Hematopoietic multipotent progenitor cell treated with erythropoietin and hydrocortisone succinate and interleukin-3 and kit ligand, for 17 days (in vitro differentiated cells): ENCODE measurements around the gene CLSTN2.

ENCODE experiments used
- DNase-seq: peaks from one replicate; pipeline ENCODE4 v3.0.0-alpha.2; 2015; ENCODE audit warnings: low spot score

CLSTN2 gene

DNA sequence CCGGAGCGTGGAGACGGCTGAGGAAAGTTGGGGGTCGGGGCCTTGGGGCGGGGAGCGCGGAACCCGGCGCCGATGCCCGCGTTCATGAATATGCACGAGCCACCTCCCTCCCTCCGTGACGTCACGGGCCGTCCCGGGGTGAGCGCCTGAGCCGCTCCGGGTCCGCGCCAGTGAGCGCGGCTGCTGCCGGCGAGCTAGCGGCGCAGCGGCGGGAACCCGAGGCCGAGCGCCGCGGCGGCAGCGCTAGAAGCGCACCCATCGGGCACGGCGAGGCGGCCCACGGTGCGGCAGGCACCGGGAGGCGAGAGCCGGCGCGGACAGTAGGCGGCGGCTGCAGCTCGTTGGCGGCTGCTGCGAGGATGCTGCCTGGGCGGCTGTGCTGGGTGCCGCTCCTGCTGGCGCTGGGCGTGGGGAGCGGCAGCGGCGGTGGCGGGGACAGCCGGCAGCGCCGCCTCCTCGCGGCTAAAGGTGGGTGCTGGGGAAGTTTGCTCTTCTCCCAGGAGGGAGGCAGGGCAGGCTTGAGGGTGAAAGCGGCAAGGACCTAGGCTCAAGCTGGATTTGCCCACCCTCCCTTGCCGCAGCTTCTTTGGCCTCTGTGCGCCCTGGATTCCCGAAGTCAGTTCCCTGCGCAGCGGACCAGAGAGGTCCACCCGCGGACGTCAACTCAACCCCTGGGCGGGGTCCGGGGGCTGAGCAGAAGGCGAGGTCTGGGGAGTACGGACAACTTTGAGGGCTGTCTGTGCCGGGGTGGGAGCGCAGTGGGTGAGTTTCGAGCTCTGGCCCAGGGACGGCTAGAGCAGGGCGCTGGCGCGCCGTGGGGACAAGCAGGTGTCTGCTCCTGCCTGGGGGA is at the start of gene CLSTN2:
CLSTN2 (plus strand) TSS at position 170 of the 850 bp plus-strand sequence.
- DNase-seq: no peak

DNA sequence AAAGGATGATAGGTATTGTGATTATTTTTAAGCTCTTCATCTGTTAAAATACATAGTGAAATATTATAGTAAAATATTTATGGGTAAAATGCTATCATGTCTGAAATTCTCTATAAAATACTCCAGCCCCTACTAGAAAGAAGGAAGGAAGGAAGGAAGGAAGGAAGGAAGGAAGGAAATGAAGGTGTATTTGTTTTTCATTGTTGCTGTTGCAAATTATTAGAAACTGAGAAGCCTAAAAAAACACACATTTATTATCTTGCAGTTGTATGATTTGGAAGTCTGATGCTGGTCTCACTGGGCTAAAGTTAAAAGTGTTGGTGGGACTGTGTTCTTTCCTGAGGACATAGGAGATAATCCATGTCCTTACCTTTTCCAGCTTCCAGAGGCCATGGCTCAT is 47.6 kb upstream of the CLSTN2 start:
- DNase-seq: no peak

DNA sequence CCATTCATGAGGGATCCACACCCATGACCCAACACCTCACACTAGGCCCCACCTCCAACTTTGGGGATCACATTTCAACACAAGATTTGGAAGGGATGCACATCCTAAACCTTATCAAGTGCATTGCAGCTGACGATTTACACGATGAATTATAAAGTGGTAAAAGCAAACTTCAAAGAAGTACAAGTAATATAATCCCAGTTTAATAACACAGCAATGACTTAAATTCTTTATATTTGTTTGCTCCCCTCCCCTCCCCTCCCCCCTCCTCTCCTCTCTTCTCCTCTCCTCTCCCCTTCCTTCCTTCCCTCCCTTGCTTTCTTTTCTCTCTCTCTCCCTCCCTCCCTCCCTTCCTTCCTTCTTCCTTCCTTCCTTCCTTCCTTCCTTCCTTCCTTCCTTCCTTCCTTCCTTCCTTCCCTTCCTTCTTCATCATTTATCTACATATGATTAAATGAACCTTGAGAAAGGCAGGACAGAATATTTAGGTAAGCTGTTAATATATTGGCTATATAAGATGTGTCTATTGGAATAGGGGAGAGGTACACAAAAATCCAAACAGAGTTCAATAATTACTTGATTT is 46.3 kb upstream of the CLSTN2 start:
- no peak for DNase-seq

DNA sequence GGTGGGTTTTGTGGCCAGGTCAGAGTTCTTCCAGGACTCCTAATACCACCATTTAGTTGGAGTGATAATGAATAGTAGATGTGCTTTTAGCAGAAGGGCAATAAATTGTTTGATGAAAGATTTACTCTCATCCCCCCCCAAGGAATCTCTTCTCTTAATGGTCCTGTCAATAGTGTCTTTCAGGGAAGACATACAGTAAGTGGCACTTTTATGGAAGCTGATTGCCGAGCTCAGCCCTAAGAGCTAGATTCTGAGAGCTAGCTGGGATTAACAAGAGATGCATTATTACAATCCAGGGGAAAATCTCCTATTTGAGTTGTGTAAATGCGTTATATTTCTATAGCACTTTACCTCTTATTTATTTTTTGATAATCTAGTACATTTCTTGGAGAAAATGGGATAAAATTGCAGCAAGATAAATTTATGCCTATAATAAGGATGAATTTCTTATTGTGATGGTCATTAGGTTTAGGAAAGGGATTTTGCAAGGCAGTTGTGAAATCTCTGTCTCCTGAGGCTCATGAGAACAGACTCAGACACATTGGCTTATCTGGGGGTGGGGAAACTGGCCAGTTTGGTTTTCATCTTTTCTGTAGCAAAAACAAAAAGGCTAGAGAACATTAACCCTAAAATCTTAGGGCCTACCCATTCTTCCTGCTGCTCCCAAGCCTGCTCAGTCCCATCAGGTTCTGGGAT is 41.6 kb upstream of the CLSTN2 start:
- no peak for DNase-seq

DNA sequence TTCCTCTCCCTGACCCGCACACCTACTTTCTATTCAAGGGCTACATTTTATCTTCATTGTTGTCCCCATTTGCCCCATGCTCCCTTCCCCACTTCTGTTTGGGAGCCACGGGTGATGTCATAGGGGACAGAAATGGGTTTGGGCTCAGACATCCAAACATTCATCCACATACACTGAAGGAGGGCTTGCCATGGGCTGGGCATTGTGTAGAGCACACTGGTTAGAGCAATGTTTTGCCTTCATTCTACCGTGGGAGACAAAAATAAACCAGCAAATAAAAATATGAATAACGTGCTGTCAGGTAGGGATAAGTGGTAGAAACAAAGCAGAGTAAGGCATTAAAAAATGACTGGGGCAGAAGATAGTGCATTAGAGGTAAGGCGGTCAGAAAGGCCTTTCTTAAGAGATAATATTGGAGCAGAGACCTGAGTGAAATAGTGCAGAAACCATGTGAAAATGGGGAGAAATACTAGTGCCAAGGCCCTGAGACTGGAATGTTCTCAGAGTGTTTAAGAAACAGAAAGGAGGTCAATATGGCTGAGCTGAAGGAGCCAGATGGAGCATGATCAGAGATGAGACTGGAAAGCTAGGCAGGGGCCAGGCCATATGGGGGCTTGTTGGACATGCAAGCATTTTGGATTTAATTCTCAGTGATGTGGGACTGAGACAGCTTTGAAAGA is 40.9 kb upstream of the CLSTN2 start:
- no peak for DNase-seq

DNA sequence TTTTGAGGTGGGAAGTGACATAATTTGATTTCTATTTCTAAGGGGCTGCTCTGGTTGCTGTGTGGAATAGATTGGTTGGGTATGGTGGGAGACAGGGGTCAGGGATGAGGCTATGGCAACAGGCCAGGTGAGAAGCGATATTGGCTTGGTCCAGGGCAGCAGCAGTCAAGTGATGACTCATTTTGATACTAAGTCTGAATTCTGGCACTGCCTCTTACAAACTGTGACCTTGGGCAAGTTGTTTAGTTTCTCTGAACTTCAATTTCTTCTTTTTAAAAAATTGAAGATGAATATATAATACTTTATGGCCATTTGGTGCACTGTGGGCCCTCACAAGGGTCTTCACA is 40.4 kb upstream of the CLSTN2 start:
- DNase-seq: no peak

DNA sequence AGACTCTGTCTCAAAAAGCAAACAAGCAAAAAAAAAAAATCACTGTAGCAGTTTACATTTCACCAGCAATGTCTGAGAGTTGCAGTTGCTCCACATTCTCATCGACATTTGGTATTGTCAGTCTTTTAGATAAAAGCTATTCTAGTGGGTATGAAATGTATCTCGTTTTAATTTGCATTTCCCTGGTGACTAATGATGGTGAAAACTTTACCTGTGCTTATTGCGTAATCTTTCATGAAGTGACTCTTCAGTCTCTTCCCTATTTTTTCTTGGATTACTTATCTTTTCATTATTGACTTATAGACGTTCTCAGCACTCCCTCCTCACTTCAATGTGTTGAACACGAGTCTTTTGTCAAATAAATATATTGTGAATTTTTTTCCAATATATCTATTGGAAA is 37.2 kb upstream of the CLSTN2 start:
- DNase-seq: no peak

DNA sequence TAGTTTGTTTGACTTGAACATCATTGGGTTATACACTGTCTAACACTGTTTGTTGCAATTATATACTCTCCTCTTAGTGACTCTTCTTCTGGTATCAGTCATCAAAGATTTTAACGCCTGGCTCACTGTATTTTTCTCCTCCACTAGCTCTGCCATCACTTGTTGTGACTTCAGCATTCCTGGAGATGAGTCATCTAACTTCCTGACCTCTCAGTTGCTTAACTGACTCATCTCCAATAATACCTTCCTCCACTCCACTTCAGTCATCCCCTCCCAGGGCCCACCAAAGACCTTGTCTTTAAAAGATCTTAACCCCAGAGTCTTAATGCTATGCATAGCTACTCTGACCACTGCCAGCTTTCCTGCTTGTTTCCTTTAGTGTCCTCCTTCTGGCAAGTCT is 28.6 kb upstream of the CLSTN2 start:
- DNase-seq: no peak

DNA sequence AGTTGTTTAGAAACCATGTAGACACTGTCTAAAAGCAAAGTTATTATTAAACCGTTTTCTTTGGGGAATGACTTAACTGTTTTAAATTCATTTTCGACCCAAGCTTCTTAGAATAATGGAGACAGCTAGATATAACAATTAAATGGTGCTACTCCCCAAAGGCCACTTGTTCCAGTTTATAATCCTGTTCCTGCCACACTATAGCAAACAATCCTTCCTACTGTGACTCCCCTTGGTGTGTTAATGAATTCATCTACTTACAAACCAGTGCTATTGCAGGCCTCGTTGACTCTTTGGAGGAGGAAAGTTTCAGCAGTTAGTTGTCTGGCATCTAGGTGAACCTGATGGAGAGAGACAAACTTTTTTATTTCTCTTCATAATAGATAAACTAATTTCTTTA is 25.2 kb upstream of the CLSTN2 start:
- no peak for DNase-seq

DNA sequence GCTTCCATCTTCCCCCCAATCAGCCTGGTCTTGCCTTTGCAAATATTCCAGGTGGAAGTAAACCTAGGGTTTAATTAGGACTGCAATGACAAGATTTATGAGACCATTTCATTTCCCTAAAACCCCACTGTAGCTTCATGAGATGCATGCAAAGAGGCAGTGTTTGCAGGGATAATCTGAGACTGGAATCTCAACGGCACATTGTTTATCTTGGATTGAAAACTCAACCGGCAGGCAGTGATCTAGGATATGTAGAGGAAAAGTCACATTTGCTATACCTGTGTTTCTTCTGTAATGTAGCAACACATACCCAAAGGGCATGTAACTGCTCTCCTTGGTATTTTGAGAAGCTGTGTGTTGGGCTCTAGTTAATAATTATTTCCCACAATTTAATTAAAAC is 18.7 kb upstream of the CLSTN2 start:
- DNase-seq: no peak

DNA sequence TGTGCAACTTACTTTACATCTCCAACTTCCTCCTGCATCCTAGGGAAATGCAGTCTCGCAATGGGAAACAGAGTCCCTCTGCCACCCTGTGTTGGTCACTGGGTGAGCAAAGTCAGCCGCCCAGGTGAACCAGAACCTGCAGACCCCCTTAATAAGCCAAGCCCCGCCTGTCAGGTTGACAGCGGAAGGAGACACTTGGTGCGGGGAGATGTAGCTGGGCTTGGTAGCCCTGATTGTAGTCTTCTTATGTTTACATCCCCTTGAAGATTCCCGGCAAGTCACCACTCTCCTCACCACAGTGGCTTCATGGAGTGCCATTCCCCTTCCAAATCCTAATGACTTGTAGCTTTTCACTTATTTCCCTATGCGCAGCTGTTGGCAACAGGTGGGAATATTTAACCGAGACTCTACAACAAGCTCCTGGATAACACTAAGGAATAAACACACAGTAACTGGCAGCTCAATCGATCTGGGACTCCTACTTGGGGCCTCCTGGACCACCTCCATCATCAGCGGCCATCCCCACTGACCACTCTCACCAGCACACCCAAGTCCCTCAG is 17.7 kb upstream of the CLSTN2 start:
- no peak for DNase-seq

DNA sequence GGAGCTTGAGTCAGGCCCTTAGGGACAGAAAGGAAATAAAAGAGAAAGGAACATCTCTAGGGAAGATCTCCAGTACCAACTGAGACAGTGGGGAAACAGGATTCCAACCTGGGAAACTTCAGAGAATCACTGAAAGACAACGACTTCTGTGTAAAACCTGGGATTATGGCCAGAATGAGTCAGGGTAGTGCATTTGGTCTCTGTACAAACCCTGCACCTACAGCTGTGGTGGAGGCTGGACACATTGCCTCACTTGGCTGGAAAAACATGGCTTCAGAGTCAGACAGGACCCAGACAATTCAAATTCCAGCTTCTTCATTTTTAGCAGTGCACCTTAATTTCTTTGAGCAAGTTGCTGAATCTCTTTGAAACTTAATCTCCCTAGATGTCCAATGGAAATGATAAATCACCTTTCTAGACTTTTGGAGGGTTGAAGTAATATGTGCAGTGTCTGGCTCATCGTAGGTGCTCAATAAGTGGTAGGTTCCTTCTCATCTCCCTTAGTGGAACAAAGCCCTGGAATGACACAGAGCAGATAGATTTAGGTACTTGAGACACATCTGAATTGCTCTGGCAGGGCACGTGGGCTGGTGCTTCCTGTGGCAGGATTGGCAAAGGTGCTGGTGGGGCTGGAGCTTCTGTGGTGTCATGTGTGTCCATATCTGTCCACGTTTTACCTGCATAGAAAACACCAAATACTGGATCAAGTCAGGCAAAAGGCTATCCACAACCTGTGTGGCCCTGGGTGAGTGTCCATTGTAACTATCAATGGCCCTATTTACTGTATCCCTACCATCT is 6.1 kb upstream of the CLSTN2 start:
- no peak for DNase-seq

DNA sequence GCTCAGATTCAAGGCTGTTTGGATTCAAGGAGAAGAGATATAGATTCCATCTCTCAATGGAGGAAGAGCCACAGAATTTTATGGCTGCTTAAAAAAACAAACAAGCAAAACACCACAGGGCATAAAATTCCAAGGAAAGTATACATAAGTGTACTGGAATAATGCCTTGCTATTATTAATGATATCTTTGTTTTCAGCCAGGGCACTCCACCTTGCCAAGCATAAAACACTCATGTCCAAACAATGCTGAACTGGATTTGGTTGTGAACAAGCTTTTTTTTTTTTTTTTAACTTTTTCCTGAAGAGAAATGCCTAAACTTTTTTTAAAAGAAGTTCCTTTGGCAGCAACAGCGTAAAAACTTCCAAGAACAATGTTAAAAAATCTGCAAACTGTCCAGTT is 4.8 kb upstream of the CLSTN2 start:
- DNase-seq: no peak

DNA sequence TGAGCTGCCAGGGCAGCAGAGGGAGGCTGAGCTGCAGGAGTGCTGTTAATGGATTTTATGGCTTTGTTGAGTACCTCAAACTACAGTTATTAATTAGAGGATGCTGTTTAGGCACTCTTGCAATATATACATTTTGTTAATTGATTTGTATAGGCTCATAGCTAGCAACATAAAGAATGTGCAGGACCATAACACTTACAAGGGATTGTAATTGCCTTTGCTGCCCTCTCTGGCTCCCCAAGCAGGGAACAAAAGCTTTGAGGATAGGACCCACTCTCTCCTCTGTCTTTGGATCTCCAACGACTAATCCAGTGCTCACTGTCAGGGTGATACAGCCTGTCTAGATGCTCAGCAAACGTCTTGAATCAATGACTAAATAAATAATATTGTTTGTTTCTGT is 1.2 kb upstream of the CLSTN2 start:
- no peak for DNase-seq

DNA sequence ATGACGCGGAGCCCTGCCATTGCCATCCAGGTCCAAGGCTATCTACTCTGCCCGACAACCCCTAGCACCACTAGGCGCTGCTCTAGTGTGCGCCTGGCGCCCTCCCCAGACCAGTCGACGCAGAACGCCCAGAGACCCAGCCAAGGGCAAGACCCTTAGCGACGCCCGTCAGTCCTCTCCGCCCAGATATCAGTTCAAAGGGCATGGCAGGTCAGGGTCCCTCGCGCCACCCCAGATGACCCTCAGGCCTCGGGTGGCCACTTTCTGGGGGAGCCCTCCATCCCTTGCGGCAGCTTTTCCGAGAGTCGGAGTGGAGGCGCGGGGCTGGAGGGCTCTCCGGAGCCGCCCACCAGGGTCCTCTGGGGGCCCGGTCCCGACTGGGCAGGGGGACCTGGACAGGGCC is 371 bp upstream of the CLSTN2 start:
- no peak for DNase-seq

DNA sequence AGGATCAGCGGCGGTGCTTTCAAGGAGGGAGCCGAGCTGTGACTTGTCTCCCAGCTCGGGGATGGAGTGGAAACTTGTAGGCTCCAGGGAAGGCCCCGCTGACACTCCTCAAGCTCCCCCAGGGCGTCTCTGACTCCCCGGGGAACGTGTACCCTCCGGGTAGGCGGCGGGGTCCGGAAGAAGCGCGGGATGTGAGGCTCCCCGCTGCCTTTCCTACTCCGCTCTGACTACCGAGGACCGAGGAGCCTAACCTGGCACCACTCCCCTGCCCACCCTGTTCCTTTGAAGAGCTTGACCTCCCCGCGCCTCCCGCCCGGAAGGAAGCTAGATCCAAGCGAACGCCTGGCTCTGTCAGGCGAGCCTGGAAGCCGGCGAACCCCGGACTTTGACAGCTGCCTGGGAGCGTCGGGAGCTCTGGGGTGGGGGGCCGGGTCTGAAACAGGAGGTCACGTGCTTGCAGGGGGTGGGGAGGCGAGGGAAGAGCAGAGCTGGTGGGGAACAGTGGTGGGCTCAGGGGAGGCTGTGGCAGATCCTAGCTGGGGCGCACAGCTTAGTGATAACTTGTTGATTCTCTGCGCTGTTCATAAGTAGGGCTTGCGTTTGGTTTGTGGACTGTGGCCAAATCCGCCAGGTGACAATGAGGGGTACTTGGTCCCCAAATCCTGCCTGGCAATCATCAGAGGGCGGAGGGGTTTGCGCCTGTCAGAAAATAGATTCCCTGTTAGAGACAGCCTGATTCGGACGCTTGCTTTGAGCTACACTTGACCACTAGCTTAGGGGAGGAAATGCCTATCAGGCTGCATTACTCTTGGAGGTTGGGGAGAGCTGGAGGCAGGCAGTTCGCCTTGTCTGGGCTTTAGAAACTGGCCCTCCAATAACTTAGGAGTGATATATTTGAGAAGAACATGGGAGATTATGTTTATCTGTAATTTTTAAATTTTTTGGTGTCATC is 1.2 kb downstream of the CLSTN2 start:
- no peak for DNase-seq

DNA sequence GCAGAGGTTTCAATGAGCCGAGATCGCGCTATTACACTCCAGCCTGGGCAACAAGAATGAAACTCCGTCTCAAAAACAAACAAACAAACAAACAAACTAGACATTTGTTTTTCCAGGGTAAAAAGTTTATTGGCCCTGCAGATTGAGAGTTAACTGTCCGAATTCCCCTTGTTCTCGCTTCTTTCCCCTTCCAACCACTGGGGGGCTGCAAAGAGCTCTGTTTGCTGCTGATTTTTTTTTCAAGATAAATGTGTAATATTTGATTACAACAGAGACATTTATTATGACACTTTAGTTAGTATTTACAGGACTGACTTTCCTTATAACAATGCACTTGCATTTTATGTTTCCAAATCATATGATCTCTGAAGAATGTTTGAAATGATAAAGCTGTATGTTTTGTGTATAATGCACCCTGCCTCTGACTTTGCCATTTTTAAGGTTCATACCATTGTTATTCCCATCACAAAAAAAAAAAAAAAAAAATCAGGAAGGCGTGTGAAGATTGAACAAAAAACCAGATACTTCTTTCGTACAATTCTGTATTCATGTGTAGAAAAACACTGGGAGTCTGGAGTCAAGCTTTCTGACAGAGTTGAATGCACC is 2.8 kb downstream of the CLSTN2 start:
- no peak for DNase-seq

DNA sequence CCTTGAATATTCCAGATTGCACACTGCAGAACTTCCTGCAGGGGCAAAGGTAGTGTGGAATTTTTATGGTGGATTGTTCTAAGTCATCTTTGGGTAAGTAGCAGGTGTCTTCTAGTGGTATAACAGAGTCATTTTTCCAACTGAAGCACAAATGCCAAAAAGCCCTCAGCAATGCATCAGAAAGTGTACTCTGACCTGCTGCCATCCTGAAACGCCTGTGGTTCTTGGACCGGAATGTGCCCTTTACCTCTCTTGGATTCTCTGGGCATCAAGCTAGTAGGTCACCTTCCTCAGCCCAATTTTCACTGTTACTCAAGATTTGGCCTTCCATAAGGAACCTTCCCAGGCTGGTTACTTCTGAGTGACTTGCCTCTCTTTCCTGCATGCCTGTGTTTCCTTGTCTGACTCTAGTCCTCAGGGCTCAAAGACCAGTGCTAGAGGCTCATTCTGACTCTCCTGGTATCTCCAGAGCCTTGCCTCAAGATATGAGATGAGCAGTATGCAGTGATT is 4.8 kb downstream of the CLSTN2 start:
- no peak for DNase-seq

DNA sequence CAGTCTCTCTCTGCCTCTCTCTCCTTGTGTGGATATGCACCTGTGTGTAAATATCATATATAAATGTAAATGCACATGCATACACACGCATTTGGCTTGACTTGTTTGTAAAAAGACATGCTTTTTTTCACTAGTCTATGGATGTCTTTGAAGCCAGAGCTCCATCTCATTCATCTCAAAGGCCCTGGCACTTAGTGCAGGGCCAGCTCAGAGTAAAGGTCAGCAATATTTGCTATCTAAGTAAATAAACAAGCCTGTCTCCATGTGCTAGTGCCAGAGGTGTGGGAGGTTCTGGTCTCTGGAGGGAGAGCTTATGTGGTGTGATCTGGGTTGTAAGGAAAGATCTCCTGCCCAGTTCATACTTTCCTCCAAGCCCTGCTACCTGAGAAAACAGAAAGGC is 5.6 kb downstream of the CLSTN2 start:
- no peak for DNase-seq

DNA sequence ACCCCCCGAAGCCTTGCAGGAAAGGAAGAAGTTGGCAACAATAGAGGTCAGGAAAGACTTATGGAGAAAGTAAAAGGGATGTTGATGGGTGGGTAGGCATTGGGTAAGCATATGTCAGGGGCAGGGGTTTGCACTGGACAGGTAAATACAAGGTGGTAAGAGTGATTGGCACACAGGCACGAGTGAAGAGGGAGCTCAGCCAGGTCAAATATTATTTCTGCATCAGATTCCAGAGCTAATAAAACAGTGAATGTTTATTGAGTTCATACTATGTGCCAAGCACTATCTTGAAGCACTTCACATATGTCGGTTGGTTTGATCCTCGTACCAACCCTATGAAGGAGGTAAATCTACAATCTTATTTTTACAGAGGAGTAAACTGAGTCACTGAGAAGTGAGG is 6.6 kb downstream of the CLSTN2 start:
- DNase-seq: no peak
